HepG2 (cell line): ENCODE results near the gene OAF. TPM values are rescaled to one million over a fixed set of nuclear protein-coding genes. Genes with fewer than 3 reads are reported as not detected.

Experiments
- FOXK1 ChIP-seq: sonication (generic); formaldehyde crosslinking; IDR thresholded peaks from 2 replicates; pipeline ENCODE4 v1.4.0; 2020; ENCODE audit warnings: low read depth, missing genetic modification reagents, borderline replicate concordance
- HNRNPL ChIP-seq: fragments of 200-400 bp; formaldehyde crosslinking; IDR thresholded peaks from 2 replicates; pipeline ENCODE4 v1.6.1; 2017; ENCODE audit warnings: mild to moderate bottlenecking, low read depth, low read length
- MED1 ChIP-seq: sonication (generic); formaldehyde crosslinking; IDR thresholded peaks from 2 replicates; pipeline ENCODE4 v1.4.0; 2020; ENCODE audit warnings: missing genetic modification reagents
- RCOR2 ChIP-seq: IDR thresholded peaks from 2 replicates; pipeline ENCODE4 v1.6.1; 2016; ENCODE audit warnings: missing biosample characterization, missing genetic modification reagents
- SALL1 ChIP-seq: sonication (generic); formaldehyde crosslinking; IDR thresholded peaks from 2 replicates; pipeline ENCODE4 v1.8.0; 2022; ENCODE audit warnings: mild to moderate bottlenecking, missing genetic modification reagents
- SETDB1 ChIP-seq: sonication (generic); formaldehyde crosslinking; IDR thresholded peaks from 2 replicates; pipeline ENCODE4 v1.5.1; 2020; ENCODE audit warnings: missing genetic modification reagents, mild to moderate bottlenecking, borderline replicate concordance
- YY1 ChIP-seq: IDR thresholded peaks from 2 replicates; pipeline ENCODE4 v1.6.1; 2011; ENCODE audit warnings: low read length, low read depth, moderate library complexity, mild to moderate bottlenecking; ENCODE audit not compliant: insufficient read depth, insufficient replicate concordance
- ZNF205 ChIP-seq: IDR thresholded peaks from 2 replicates; pipeline ENCODE4 v1.6.1; 2018; ENCODE audit warnings: missing biosample characterization, missing genetic modification reagents
- ZNF350 ChIP-seq: sonication (generic); formaldehyde crosslinking; IDR thresholded peaks from 2 replicates; pipeline ENCODE4 v1.4.0; 2020; ENCODE audit warnings: mild to moderate bottlenecking, low read depth, missing genetic modification reagents, borderline replicate concordance
- ZNF891 ChIP-seq: sonication (generic); formaldehyde crosslinking; IDR thresholded peaks from 2 replicates; pipeline ENCODE4 v1.5.0; 2020; ENCODE audit warnings: mild to moderate bottlenecking, missing genetic modification reagents
- polyA plus RNA-seq, 8 experiments: library from polyadenylated mRNA; depleted of rRNA in 3 of 8; stranded (reverse) in 7 of 8; unstranded in 1 of 8; fragments of >200 nt; fragmentation: Illumina TruSeq in 4 of 8; extraction: Trizol in 4 of 8; gene quantifications; 2 replicates each; pipeline versions ENCODE4 v1.2.1 to v1.2.3, GENCODE V29; 2011 to 2016; ENCODE audit warnings: low read depth in 4 of 8, missing spikeins in 1 of 8, mixed read lengths in 1 of 8; ENCODE audit not compliant: insufficient read depth in 1 of 8
- total RNA-seq, 5 experiments: library from RNA; depleted of rRNA; stranded (reverse); fragments of >200 nt; fragmentation: Illumina TruSeq; extraction: Trizol; gene quantifications; 2 replicates each; pipeline ENCODE4 v1.2.3, GENCODE V29; 2016; ENCODE audit warnings: low read depth in 1 of 5
- TF ChIP-seq, protein P1 (sequence below), 2 experiments: sonication (generic) in 1 of 2; formaldehyde crosslinking in 1 of 2; IDR thresholded peaks; 2 replicates each; pipeline versions ENCODE4 v1.4.0 to v1.6.1; 2018 to 2020; ENCODE audit warnings: missing genetic modification reagents in 2 of 2, borderline replicate concordance in 1 of 2, low read depth in 1 of 2, mild to moderate bottlenecking in 1 of 2, missing biosample characterization in 1 of 2
- TF ChIP-seq, protein P2 (sequence below): sonication (generic); formaldehyde crosslinking; conservative IDR thresholded peaks from 2 replicates; pipeline ENCODE4 v1.4.0; 2020; ENCODE audit warnings: mild to moderate bottlenecking, missing genetic modification reagents, moderate library complexity
- TF ChIP-seq, protein P3 (sequence below): sonication (generic); formaldehyde crosslinking; IDR thresholded peaks from 2 replicates; pipeline ENCODE4 v1.4.0; 2020; ENCODE audit warnings: missing genetic modification reagents
- TF ChIP-seq, protein P4 (sequence below): sonication (generic); formaldehyde crosslinking; IDR thresholded peaks from 2 replicates; pipeline ENCODE4 v1.8.1; 2023; ENCODE audit warnings: mild to moderate bottlenecking, inconsistent platforms, moderate library complexity, missing genetic modification reagents, borderline replicate concordance
- TF ChIP-seq, protein P5 (sequence below): sonication (generic); IDR thresholded peaks from 2 replicates; pipeline ENCODE4 v1.6.1; 2016; ENCODE audit warnings: low read depth, borderline replicate concordance

The OAF gene
- total and polyA plus RNA-seq, 2 of the 13 experiments (the other 11 are each of a cell fraction or from before 2014, with no cell fraction given): 63.7 to 94.6 TPM

DNA sequence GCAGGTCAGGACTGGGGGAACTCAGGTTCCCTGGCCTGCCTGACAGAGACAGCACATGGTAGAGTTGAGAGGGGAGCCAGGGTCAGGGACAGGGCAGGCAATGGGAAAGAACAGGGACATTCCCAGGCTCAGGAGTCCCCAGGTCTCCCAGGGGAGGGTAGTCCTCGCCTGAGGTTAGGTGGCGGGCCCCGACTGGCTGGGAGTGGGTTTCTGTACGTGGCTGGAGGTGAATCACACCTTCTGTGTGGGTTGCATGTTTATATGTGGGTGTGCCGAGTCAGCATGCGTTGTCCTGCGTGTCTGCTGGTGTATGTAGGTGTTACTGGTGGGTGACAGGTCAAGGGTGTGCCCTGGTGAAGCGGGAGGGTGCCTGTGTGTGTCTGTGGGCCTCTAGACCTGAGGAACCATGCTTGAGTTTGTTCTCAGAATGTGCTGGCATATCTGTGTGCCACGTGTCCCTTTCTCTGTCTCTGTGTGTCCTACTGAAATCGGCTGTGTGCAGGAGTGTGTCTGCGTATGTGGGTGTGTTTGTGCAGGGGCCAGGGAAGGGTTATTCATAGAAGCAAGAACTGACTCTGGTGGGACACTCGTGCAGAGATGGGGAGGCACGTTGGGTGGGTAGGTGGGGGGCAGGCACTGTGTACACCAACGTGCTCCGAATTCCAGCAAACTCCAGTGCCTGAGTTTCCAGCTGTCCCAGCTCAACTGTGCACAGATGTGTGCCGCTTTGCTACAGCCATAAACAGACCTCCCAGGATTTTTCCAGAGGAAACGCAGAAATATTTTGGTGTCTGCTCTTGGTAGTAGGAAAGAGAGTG lies 23.8 kb upstream of the OAF start (continued):
- TF ChIP-seq SETDB1 (CRISPR knock-in tag) (no peak), MED1 (CRISPR knock-in tag) (peak; percentile 47), FOXK1 (CRISPR knock-in tag) (0 out of 2 replicates have a peak, but pooled peaks have one; percentile 7), HNRNPL (0 out of 2 replicates have a peak, but pooled peaks have one; percentile 18), ZNF205 (CRISPR knock-in tag) (no peak), YY1 (peak; percentile 23), SALL1 (0 out of 2 replicates have a peak, but pooled peaks have one; percentile 12), RCOR2 (CRISPR knock-in tag) (no peak), ZNF891 (CRISPR knock-in tag) (peak; percentile 19), ZNF350 (peak; percentile 12; the same call in 1 of the 2 replicates)
- TF ChIP-seq, protein P1, sequence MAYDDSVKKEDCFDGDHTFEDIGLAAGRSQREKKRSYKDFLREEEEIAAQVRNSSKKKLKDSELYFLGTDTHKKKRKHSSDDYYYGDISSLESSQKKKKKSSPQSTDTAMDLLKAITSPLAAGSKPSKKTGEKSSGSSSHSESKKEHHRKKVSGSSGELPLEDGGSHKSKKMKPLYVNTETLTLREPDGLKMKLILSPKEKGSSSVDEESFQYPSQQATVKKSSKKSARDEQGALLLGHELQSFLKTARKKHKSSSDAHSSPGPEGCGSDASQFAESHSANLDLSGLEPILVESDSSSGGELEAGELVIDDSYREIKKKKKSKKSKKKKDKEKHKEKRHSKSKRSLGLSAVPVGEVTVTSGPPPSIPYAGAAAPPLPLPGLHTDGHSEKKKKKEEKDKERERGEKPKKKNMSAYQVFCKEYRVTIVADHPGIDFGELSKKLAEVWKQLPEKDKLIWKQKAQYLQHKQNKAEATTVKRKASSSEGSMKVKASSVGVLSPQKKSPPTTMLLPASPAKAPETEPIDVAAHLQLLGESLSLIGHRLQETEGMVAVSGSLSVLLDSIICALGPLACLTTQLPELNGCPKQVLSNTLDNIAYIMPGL (CRISPR knock-in tag; IDR thresholded peaks at IDR 0.05; ENCODE audit: borderline replicate concordance in 1 of 2, low read depth in 1 of 2): peak in 1 of 2 experiments; percentile 45; a peak in 1 of 4 replicates
- TF ChIP-seq, protein P2, sequence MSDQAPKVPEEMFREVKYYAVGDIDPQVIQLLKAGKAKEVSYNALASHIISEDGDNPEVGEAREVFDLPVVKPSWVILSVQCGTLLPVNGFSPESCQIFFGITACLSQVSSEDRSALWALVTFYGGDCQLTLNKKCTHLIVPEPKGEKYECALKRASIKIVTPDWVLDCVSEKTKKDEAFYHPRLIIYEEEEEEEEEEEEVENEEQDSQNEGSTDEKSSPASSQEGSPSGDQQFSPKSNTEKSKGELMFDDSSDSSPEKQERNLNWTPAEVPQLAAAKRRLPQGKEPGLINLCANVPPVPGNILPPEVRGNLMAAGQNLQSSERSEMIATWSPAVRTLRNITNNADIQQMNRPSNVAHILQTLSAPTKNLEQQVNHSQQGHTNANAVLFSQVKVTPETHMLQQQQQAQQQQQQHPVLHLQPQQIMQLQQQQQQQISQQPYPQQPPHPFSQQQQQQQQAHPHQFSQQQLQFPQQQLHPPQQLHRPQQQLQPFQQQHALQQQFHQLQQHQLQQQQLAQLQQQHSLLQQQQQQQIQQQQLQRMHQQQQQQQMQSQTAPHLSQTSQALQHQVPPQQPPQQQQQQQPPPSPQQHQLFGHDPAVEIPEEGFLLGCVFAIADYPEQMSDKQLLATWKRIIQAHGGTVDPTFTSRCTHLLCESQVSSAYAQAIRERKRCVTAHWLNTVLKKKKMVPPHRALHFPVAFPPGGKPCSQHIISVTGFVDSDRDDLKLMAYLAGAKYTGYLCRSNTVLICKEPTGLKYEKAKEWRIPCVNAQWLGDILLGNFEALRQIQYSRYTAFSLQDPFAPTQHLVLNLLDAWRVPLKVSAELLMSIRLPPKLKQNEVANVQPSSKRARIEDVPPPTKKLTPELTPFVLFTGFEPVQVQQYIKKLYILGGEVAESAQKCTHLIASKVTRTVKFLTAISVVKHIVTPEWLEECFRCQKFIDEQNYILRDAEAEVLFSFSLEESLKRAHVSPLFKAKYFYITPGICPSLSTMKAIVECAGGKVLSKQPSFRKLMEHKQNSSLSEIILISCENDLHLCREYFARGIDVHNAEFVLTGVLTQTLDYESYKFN (CRISPR knock-in tag): peak; percentile 43; the same call in 1 of the 2 replicates
- TF ChIP-seq, protein P3, sequence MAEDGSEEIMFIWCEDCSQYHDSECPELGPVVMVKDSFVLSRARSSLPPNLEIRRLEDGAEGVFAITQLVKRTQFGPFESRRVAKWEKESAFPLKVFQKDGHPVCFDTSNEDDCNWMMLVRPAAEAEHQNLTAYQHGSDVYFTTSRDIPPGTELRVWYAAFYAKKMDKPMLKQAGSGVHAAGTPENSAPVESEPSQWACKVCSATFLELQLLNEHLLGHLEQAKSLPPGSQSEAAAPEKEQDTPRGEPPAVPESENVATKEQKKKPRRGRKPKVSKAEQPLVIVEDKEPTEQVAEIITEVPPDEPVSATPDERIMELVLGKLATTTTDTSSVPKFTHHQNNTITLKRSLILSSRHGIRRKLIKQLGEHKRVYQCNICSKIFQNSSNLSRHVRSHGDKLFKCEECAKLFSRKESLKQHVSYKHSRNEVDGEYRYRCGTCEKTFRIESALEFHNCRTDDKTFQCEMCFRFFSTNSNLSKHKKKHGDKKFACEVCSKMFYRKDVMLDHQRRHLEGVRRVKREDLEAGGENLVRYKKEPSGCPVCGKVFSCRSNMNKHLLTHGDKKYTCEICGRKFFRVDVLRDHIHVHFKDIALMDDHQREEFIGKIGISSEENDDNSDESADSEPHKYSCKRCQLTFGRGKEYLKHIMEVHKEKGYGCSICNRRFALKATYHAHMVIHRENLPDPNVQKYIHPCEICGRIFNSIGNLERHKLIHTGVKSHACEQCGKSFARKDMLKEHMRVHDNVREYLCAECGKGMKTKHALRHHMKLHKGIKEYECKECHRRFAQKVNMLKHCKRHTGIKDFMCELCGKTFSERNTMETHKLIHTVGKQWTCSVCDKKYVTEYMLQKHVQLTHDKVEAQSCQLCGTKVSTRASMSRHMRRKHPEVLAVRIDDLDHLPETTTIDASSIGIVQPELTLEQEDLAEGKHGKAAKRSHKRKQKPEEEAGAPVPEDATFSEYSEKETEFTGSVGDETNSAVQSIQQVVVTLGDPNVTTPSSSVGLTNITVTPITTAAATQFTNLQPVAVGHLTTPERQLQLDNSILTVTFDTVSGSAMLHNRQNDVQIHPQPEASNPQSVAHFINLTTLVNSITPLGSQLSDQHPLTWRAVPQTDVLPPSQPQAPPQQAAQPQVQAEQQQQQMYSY: peak; percentile 98
- TF ChIP-seq, protein P4, sequence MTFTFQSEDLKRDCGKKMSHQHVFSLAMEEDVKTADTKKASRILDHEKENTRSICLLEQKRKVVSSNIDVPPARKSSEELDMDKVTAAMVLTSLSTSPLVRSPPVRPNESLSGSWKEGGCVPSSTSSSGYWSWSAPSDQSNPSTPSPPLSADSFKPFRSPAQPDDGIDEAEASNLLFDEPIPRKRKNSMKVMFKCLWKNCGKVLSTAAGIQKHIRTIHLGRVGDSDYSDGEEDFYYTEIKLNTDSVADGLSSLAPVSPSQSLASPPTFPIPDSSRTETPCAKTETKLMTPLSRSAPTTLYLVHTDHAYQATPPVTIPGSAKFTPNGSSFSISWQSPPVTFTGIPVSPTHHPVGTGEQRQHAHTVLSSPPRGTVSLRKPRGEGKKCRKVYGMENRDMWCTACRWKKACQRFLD: 0 out of 2 replicates have a peak, but pooled peaks have one; percentile 21
- TF ChIP-seq, protein P5, sequence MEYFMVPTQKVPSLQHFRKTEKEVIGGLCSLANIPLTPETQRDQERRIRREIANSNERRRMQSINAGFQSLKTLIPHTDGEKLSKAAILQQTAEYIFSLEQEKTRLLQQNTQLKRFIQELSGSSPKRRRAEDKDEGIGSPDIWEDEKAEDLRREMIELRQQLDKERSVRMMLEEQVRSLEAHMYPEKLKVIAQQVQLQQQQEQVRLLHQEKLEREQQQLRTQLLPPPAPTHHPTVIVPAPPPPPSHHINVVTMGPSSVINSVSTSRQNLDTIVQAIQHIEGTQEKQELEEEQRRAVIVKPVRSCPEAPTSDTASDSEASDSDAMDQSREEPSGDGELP: peak; percentile 56; the same call in 1 of the 2 replicates
